Muscle of leg (tissue), 11 donors: ENCODE data around the gene MN1. TPM values are rescaled to one million over a fixed set of nuclear protein-coding genes. Genes with fewer than 3 reads are reported as not detected.

Source experiments
- DNase-seq: peaks from one replicate; pipeline ENCODE4 v3.0.0; 2013
- H3K27ac ChIP-seq: one replicate; pipeline ENCODE4 v1.5.1; 2013; ENCODE audit warnings: mild to moderate bottlenecking, low read length, control low read depth
- H3K27me3 ChIP-seq: one replicate; pipeline ENCODE4 v1.6.1; 2013; ENCODE audit warnings: low read length; ENCODE audit not compliant: control insufficient read depth, insufficient read depth
- H3K36me3 ChIP-seq: one replicate; pipeline ENCODE4 v1.6.1; 2013; ENCODE audit warnings: low read length; ENCODE audit not compliant: control insufficient read depth, insufficient read depth
- H3K4me1 ChIP-seq: one replicate; pipeline ENCODE4 v1.6.1; 2013; ENCODE audit warnings: low read length; ENCODE audit not compliant: control insufficient read depth, insufficient read depth
- H3K4me3 ChIP-seq: one replicate; pipeline ENCODE4 v1.5.1; 2013; ENCODE audit warnings: low read length, control low read depth
- H3K9me3 ChIP-seq: replicated peaks from 2 replicates; pipeline ENCODE4 v1.6.1; 2013; ENCODE audit warnings: low read depth, low read length; ENCODE audit not compliant: control insufficient read depth
- WGBS: methylation state at CpG from one replicate; pipeline ENCODE4 v1.1.5; 2013; ENCODE audit warnings: missing lambda C conversion rate; ENCODE audit not compliant: insufficient coverage; 5-methylcytosine and 5-hydroxymethylcytosine counted together
- polyA plus RNA-seq, 8 donors: library from polyadenylated mRNA; unstranded; fragments of 120-200 nt; gene quantifications; one replicate each; pipeline versions ENCODE4 v1.2.1 to v1.2.3, GENCODE V29; 2013; ENCODE audit warnings: inconsistent platforms in 1 of 8, low replicate concordance in 1 of 8; ENCODE audit not compliant: insufficient read length in 8 of 8, insufficient read depth in 1 of 8
- total RNA-seq: library from RNA; stranded (reverse); fragments of 120-200 nt; gene quantifications from one replicate; pipeline ENCODE4 v1.2.4, GENCODE V29; 2013

MN1 gene
- total and polyA plus RNA-seq, 9 donors: 6.7 to 19.3 (median 13.6) TPM

DNA sequence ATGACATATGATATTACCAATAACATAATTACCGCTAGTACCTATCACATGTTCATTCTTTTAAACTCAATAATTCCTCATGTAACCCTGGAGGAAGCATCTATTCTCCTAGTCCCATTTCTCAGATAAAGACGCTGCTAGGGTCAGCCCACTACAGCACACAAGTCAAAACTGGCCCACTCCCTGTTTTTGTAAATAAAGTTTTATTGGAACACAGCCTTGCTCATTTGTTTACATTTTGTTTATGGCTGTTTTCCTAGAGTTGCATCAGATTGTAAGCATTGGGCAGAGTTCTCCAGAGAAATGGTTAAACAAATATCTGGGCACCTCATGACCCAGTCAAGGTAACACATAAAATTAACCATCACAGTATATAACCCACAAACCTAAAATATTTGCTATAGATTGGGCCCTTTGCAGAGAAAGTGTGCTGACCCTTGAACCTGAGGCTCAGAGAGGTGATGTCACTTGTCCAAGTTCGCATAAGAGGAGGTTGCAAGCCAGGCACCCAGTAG, 36.8 kb downstream of the MN1 start:
- H3K36me3 ChIP-seq: no peaks in the 10 kb centered on the region
- no peak overlapping the region for H3K27ac ChIP-seq
- H3K9me3 ChIP-seq: no peaks in the 10 kb centered on the region
- H3K27me3 ChIP-seq: no peaks in the 10 kb centered on the region
- H3K4me3 ChIP-seq: no peak overlapping the region
- 100% methylated on average over 2 of the region's 3 CpGs for WGBS
- DNase-seq: no peak
- peaks cover 3% of the 10 kb centered on the region for H3K4me1 ChIP-seq

DNA sequence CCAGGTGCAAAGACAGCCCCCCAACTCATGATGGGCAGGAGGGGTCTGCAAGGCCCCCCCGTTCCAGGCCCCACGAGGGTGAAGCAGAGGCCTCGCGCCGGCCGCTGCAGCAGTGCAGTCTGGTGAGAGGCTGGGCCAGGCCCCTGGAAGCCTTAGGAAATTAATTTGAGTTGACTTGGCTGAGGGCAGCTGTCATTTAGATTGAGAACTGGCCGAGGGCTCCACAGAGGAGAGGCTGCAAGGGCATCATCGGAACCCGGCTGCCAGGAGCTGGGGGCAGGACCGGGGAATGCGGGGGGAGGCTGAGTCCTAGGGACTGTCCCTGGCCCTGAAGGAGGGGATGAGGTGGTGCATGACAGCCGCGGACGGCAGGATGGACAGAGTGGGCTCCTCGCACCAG, 39.9 kb downstream of the MN1 start:
- no peaks in the 10 kb centered on the region for H3K9me3 ChIP-seq
- WGBS: 36% methylated on average over 15 of the region's 15 CpGs
- H3K36me3 ChIP-seq: no peaks in the 10 kb centered on the region
- no peak overlapping the region for H3K27ac ChIP-seq
- no peak for DNase-seq
- peaks cover 3% of the 10 kb centered on the region for H3K4me1 ChIP-seq
- H3K4me3 ChIP-seq: no peak overlapping the region
- H3K27me3 ChIP-seq: no peaks in the 10 kb centered on the region

DNA sequence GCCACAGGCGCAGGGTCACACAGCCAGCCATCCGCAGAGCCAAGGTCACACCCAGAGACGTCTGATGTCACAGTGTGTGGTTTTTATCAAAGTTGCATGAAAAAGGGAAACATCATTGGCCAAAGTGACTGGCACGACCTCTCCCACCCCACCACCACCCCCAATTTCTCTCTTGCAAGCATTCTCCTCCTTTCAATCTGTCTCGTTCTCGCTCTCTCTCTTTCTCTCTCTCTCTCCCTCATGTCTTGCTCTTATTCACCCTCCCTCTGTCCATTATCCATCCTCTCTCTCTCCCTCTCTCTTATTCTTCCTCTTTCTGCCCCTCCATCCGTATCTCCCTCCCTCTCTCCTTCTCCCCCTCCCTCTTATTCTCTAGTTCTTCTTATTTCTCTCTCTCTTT, 40.6 kb downstream of the MN1 start:
- no peaks in the 10 kb centered on the region for H3K9me3 ChIP-seq
- no peaks in the 10 kb centered on the region for H3K27me3 ChIP-seq
- 82% methylated on average over 5 of the region's 7 CpGs for WGBS
- no peak overlapping the region for H3K4me3 ChIP-seq
- H3K27ac ChIP-seq: no peak overlapping the region
- H3K4me1 ChIP-seq: peaks cover 3% of the 10 kb centered on the region
- no peak for DNase-seq
- no peaks in the 10 kb centered on the region for H3K36me3 ChIP-seq

DNA sequence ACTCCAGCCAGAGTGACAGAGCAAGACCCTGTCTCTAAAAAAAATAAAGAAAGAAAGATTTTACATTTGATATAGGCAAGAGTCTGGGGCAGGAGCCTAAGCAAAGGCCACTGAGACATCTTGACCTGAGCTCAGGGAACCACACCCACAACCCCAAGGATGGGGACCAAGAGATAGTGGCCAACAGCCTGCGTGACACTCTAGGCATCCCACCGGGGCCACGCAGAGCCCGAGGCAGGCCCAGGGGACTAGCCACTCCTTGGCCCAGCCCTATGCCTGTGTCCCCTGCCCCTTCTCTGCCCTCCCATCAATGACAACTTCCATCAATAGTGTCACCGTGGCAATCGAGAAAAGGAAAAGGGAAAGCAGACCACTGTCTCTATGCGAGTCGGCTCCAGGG, 41.1 kb downstream of the MN1 start:
- H3K27me3 ChIP-seq: no peaks in the 10 kb centered on the region
- H3K4me1 ChIP-seq: peaks cover 3% of the 10 kb centered on the region
- H3K27ac ChIP-seq: no peak overlapping the region
- H3K4me3 ChIP-seq: no peak overlapping the region
- WGBS: 98% methylated on average over 5 of the region's 8 CpGs
- DNase-seq: no peak
- no peaks in the 10 kb centered on the region for H3K9me3 ChIP-seq
- H3K36me3 ChIP-seq: no peaks in the 10 kb centered on the region

DNA sequence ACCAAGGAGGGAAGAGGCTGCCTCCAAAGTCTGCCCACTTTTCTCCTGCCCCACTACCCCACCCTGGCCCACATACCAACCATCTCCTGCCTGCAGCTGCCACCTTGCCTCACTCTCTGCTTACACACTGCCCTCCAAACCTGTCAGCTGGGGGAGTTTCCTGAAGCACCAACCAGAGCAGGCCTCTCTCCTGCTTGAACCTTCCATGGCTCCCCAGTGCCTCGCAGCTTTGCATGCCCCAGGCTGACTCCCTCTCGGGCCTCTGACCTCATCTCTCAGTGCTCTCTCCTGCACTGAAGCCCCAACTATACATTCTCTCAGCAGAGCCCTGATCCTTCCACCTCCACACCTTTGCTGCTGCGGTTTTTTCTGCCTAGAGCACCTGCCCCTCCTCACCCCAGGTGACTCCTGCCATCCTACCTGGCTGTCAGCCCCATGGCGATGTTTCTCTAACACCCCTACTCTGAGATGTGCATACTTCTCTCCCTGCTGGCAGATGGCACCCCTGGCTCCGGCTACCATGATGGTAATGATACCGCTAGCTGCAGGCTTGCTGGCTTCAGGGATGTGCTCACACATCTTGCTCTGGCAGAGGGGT, 43.5 kb downstream of the MN1 start:
- no peak overlapping the region for H3K27ac ChIP-seq
- no peaks in the 10 kb centered on the region for H3K27me3 ChIP-seq
- no peaks in the 10 kb centered on the region for H3K36me3 ChIP-seq
- DNase-seq: no peak
- H3K4me3 ChIP-seq: no peak overlapping the region
- no peaks in the 10 kb centered on the region for H3K9me3 ChIP-seq
- WGBS: 90% methylated on average over 6 of the region's 6 CpGs
- peaks cover 6% of the 10 kb centered on the region for H3K4me1 ChIP-seq

- WGBS: 84% methylated on average over 10 of the region's 16 CpGs
- no peak overlapping the region for H3K27ac ChIP-seq
- no peaks in the 10 kb centered on the region for H3K9me3 ChIP-seq
- DNase-seq: no peak
- H3K27me3 ChIP-seq: no peaks in the 10 kb centered on the region
- peaks cover 9% of the 10 kb centered on the region for H3K4me1 ChIP-seq
- H3K4me3 ChIP-seq: no peak overlapping the region
- H3K36me3 ChIP-seq: peaks cover under 1% of the 10 kb centered on the region
Observed at GRCh38 chr22:27756212-27756660, 45.3 kb downstream of the MN1 start.

DNA sequence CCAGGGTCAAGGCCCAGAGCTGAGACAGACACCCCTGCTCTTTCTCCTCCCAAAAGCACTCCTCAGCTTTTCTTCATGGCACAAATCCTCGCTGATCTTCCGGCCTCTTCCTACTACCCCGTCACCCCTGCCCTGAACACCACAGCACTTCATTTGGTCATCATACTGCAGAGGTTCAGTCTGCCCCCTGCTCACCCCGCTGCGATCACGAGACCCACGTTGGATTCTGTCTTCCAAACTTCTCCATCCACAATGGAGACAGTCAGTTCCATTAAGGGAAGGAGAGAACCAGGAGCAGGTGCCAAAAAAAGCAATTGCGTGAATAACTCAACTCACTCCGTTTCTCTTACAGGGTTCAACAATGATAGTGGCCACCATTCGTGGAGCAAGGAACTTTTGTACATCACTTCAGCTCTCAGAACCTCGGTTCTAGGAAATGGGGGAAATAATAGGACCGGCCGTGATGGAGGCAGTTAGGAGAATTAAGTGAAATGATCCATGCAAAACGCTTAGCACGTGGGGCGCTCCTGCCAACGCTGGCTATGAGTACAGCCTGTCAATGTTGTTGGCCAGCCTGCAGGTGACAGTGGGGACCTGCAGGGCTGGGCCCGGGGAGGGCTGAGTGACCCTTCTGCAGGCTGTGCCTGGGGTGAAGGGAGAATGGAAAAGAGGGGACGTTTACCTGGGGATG, 45.9 kb downstream of the MN1 start:
- Histone ChIP-seq H3K4me3 (no peak overlapping the region), H3K36me3 (peaks cover 2% of the 10 kb centered on the region), H3K4me1 (peaks cover 13% of the 10 kb centered on the region), H3K27ac (no peak overlapping the region), H3K27me3 (peaks cover 3% of the 10 kb centered on the region), H3K9me3 (no peaks in the 10 kb centered on the region)
- DNase-seq: no peak
- 74% methylated on average over 14 of the region's 19 CpGs for WGBS

- H3K36me3 ChIP-seq: peaks cover 2% of the 10 kb centered on the region
- no peak for DNase-seq
- no peak overlapping the region for H3K27ac ChIP-seq
- H3K4me3 ChIP-seq: no peak overlapping the region
- H3K9me3 ChIP-seq: no peaks in the 10 kb centered on the region
- H3K4me1 ChIP-seq: peaks cover 14% of the 10 kb centered on the region
- 90% methylated on average over 4 of the region's 8 CpGs for WGBS
- H3K27me3 ChIP-seq: peaks cover 3% of the 10 kb centered on the region
Observed at GRCh38 chr22:27754888-27755480, 46.6 kb downstream of the MN1 start.

DNA sequence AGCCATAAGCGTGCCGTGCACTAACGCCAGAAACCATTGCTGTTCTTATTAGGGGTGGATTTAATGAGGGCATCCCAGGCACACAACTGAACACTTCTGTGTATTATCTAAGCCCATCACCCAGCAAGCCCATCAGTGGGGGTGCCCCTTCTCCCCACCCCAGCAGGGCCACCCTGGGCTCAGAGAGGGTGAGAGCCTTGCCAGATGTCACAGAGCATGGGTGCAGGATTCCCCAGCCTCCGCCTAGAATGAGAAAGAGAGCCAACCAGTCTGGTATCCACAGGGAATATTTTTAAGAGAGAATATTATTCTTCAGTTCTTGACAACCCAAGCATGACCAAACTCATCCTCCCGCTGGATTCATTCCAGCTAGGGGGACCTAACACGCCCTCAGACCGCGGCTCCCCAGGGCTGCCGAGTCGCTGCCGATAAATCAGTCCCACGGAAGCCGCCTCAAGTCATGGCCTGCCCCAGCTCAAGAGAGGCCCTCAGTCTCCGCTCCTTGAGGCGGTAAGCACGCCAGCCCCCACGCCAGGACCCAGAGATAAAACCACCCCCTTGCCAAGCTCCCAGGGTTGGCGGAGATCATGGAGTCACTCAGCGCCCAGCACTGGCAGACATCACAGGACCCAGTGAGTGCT, 47.2 kb downstream of the MN1 start:
- DNase-seq: no peak

GRCh38 chr22:27752771-27753170, 48.8 kb downstream of the MN1 start:
- H3K4me1 ChIP-seq: peaks cover 27% of the 10 kb centered on the region
- DNase-seq: no peak
- H3K27ac ChIP-seq: no peak overlapping the region
- 70% methylated on average over 3 of the region's 4 CpGs for WGBS
- peaks cover 3% of the 10 kb centered on the region for H3K27me3 ChIP-seq
- no peaks in the 10 kb centered on the region for H3K9me3 ChIP-seq
- no peak overlapping the region for H3K4me3 ChIP-seq
- peaks cover 2% of the 10 kb centered on the region for H3K36me3 ChIP-seq

More for the DNA sequence above, 47.2 kb downstream of the MN1 start:
- Histone ChIP-seq H3K4me3 (no peak overlapping the region), H3K36me3 (peaks cover 2% of the 10 kb centered on the region), H3K4me1 (peaks cover 20% of the 10 kb centered on the region), H3K27ac (no peak overlapping the region), H3K27me3 (peaks cover 3% of the 10 kb centered on the region), H3K9me3 (no peaks in the 10 kb centered on the region)
- WGBS: 79% methylated on average over 15 of the region's 19 CpGs
